NCI-H2107 treated with DMSO at 0.1 percent for 48 hours (cell line): Measurements from ENCODE around the gene MYL11.

Experiments
- DNase-seq: peaks from one replicate; lab custom pipeline; 2025; ENCODE audit not compliant: unreplicated experiment; lab: John Stamatoyannopoulos, UW

Gene MYL11

GRCh38 chr16:30353438-30354129 is 21.0 kb upstream of the MYL11 start:
- no peak for DNase-seq

GRCh38 chr16:30354423-30355143 is 20.0 kb upstream of the MYL11 start:
- no peak for DNase-seq

DNA sequence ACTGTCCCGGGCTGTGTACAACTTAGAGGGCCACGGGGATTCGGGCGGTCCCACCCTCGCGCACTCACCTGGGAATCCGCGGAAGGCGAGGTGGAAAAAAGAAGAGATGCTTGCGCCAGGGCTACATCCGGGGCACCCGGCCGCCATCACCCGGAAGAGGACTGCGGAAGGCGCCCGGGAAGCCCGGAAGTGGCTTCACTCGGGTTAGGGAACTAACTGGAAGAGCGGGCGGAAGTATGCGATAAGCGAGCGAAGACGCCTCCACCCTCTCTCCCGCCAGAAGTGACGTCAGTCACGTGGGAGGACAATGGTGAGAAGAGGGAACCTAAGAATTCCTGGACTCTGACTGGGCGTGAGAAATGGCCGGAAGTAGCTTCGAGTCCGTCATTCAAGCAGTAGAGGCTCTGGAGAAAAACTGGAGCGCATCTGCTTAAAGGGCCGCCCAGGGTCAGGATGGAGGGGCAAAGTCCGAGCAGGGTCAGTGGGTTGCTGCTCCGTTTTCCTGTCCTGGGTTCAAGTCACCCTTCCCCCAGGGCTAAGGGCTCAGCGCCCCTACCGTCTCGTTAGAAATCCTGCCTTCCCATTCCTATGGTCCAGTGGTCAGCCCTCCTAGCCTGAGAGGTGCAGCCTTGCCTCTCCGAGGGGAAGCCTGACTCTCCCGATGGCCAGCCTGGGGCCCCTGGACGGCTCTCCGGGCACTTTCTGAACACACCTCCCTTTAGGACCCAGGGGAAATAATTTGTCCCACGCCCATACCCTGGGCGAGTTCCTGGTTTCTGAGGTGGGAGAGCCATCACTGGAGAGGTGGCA is 19.3 kb upstream of the MYL11 start, which contains the start of gene CD2BP2:
CD2BP2 (minus strand) TSS at position 165 of the 810 bp plus-strand sequence. CDS start 627 bp downstream, outside the sequence.
- peak; percentile 91 for DNase-seq

DNA sequence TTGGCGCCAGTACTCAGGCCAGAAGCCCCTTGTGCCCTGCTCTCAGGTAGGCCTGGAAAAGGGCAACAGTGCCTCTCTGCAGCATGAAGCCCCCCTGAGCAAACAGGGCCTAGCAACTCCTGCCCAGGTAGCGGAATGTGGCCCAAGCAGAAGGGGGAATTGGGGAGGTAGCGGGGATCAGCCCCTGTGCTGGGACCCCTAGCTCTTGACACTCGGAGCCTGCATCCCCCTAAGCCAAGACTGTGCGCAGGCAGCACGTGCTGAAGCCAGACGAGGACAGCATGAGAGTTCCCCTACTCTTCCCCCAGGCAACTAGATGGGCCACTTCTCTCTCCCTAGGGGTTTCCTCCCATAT is 18.7 kb upstream of the MYL11 start:
- DNase-seq = no peak

GRCh38 chr16:30356401-30357084 is 18.1 kb upstream of the MYL11 start:
- DNase-seq = no peak

DNA sequence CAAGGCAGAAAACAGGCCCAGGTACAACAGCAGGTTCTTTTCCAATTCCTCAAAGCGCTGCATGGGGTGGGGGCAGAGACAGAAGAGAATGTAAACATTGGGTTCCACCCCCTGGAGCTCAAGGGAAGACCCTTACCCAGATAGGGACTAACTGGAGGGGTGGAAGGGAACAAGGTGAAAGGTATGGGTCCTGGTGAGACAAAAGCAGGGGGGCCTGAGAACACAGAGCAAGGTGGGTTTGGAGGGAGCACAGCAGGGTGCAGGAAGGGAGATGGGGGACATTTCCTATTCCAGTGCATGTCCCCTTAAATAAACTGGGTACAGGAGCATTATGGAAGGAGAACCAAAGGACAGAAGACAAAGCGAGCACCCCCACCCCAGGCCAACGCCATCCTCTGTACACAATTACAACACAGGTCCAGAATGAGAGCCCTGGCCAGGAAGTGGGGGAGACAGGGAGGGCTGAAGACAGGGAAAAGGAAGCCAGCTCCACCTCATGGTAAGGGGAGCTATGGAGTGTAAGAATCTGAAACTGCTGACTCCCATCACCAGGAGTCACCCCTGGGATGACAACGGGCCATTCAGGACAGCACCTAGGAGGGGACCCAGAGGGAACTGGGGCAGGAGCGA is 17.4 kb upstream of the MYL11 start:
- no peak for DNase-seq

DNA sequence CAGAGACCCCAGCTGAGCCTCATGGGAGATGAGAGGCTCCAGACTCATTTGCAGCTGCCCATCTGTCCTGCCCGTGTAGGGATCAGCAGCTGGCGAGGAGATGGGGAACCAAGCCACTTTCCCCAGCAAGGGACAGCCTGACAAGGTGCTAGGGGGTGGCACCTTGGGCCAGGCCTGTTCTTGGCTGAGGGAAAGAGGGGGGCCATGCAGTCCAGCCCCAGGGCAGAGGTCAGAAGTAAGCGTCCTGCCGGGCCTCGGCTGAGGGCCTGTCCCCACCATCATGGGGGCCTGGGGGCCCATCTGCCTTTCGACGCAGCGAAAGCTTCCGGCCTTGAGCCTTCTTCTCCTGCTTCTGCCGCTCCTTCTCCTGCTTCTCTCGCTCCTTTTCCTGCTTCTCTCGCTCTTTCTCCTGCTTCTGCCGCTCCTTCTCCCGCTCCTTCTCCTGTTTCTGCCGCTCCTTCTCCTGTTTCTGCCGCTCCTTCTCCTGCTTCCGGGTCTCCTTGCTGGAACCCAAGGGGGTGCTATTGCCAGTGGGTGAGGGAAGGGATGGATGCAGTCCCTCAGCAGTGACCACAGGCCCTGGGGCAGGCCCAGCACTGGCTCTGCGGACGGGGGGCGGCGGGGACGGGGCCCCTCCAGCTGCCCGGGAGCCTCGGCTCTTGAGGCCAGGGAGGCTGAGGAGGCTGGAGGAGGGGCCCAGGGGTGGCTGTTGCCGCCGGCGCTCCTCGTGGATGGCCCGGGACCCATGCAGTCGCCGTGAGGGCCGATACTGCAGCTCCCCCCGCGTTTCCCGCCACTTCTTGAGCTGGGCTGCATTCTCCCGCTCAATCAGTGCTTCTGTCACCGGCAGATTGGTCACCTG is 16.7 kb upstream of the MYL11 start:
- no peak for DNase-seq

DNA sequence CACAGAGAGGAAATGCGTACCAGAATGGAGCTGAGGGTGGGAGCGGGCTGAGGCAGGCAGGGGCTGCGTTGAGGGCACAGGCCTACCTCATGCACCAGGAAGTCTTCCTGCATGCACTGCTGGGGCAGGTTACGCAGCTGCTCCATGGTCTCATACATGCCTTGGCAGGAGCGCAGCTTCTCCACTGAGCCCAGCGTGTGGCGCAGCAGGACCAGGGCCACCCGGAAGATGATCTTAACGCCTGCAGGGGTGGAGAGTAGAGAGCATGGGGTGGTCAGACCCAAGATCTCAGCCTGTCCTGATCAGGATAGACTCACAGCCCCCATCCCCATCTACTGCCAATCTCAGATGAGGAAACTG is 16.0 kb upstream of the MYL11 start:
- no peak for DNase-seq

GRCh38 chr16:30358990-30359870 is 15.4 kb upstream of the MYL11 start:
- DNase-seq = no peak

GRCh38 chr16:30359871-30360170 is 14.8 kb upstream of the MYL11 start:
- no peak for DNase-seq

- DNase-seq = no peak
Observed at GRCh38 chr16:30361180-30361579, 13.4 kb upstream of the MYL11 start.

- no peak for DNase-seq
Observed at GRCh38 chr16:30365200-30365599, 9.4 kb upstream of the MYL11 start.

DNA sequence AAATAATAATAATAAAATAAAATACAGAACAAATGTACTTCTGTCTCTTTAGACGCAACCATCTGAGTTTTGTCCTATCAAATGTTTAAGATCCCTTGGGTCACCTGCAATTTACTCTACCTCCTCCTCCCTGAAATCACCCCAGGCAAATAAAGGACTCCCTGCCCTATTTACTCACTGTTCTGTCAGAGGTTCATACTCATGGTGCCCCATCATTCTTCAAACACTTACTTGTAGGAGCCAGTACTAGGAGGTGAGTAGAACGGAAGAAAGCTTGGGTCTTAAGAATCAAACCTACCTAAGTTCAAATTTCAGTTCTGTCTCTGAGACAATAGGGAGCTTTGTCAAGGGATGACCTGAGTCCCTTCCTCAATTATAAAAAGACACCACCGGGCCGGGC is 8.1 kb upstream of the MYL11 start:
- DNase-seq = no peak

DNA sequence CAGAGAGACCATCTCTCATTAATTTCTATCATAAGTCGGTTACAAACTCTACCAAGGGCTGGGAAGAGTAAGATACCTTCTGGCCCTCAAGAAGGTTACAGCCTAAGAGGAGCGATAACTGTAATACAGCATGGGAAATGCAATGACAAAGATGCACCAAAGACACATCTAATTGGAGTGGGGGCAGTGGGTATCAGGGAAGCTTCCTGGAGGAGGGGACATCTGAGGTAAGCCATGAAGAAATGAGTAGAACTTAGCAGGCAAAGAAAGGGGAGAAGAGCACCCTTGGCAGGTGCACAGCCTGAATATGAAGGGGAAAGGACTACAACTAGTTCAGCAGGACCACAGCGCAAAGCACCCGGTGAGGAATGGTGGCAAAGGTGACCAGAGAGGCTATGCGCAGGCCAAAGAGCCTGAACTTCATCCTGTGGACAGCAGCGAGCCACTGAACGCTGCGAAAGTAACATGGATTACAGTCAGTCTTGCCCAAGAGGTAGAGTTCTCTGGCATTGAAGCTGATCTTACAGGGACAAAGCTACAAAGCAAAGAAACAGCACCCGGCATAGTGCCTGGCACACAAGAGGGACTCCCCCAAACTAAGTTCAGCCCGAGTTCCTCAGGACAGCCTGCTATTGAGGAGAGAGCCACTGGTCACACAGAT is 7.1 kb upstream of the MYL11 start:
- DNase-seq = no peak

DNA sequence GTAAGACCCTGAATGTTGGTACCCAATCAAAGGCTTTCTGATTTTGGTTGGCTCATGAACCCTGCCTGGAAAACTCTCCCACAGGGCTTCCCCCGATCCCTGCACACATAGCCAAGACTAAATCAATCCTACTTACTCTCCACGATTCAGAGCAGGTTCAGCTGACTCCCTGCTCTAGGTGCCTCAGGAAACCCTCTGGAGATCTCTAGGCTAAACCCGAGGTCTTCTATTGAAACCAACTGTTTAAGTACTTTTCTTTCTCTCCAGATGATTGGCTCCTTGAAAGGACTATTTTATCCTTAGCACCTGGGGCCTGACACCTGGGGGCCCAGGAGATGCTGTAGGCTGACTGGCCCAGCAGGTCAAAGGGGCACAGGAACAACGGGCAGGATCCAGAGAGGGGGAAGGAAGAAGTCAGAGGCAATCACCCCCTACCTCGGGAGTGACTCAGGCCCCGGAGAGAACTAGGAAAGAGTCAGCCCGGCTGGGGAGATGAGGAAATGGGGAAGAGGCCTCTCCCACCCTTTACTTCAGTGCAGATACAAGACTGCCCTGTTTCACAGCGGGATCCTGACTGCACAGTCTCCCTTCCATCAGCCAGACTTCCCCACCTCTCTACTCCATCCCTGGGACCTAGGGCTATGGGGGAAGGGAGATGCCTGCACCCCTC is 6.3 kb upstream of the MYL11 start:
- DNase-seq = no peak

- no peak for DNase-seq
Observed at GRCh38 chr16:30368792-30369090, 5.9 kb upstream of the MYL11 start.

DNA sequence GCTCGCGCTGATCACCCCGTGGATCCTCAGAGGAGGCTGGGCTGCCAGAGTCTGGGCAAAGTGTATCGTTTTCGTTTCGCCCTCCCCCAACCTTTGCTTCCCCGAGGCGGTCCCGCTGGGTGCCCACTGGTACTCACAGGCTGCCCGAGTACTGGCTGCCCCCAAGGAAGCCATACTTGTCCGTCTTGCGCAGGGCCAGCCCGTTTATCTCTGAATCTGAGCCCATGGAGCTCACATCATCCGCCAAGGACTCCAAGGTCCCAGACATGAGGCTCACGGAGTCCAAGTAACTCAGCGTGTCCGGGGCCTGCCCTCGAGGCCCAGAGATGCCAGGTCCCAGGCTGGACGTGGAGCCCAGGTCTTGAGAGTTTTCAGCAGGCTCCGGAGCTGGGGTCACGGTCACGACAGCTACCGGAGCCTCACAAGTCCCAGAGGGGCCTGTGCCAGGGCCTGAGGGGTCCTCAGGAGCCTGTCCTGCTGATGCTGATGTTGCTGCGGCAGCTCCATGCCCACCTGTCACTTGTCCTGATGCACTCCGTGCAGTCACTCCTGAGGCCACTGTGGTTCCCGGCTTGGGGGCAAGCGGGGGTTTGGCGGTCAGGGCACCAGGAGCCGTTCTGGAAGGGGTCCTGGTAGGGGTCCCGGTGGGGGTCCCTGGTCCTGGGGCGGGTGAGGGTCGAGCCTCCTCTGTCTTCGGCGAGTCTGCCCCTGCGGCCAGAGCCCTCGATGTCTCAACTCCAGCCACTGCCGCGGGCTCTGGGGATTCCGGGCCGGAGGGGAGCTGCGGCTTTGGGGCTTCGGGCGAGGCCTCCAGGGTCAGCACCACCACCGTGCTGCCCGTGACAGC is 5.3 kb upstream of the MYL11 start:
- no peak for DNase-seq
